H9 (cell line): ENCODE data around the gene GRID1. TPM values are rescaled to one million over a fixed set of nuclear protein-coding genes. Genes with fewer than 3 reads are reported as not detected.

ENCODE experiments used
- DNase-seq: peaks from one replicate; pipeline ENCODE4 v3.0.0-alpha.2; 2017
- H2AFZ ChIP-seq: one replicate; pipeline ENCODE4 v1.6.1; 2013; ENCODE audit warnings: mild to moderate bottlenecking, low read length, control low read depth, moderate library complexity
- H2AK5ac ChIP-seq: 2 replicates; pipeline ENCODE4 v1.6.1; 2013; ENCODE audit warnings: low read length, control low read depth, mixed read lengths; ENCODE audit not compliant: insufficient read length
- H2BK120ac ChIP-seq: one replicate; pipeline ENCODE4 v1.6.1; 2013; ENCODE audit warnings: low read depth, mild to moderate bottlenecking, low read length, control low read depth, inconsistent platforms; ENCODE audit not compliant: poor library complexity, severe bottlenecking
- H2BK12ac ChIP-seq: 2 replicates; pipeline ENCODE4 v1.6.1; 2013; ENCODE audit warnings: low read length, control low read depth, mixed read lengths, low read depth; ENCODE audit not compliant: insufficient read length
- H2BK15ac ChIP-seq: 2 replicates; pipeline ENCODE4 v1.6.1; 2013; ENCODE audit warnings: low read depth, low read length, control low read depth
- H2BK20ac ChIP-seq: one replicate; pipeline ENCODE4 v1.6.1; 2013; ENCODE audit warnings: low read depth, mild to moderate bottlenecking, low read length, control low read depth, inconsistent platforms; ENCODE audit not compliant: poor library complexity, severe bottlenecking
- H2BK5ac ChIP-seq: 2 replicates; pipeline ENCODE4 v1.6.1; 2013; ENCODE audit warnings: low read length, control low read depth, mixed read lengths; ENCODE audit not compliant: insufficient read length
- H3K14ac ChIP-seq: 2 replicates; pipeline ENCODE4 v1.6.1; 2013; ENCODE audit warnings: low read length, control low read depth; ENCODE audit not compliant: insufficient read depth
- H3K18ac ChIP-seq: 2 replicates; pipeline ENCODE4 v1.6.1; 2013; ENCODE audit warnings: low read depth, mild to moderate bottlenecking, mixed read lengths, low read length, control low read depth; ENCODE audit not compliant: insufficient read length
- H3K23ac ChIP-seq: 2 replicates; pipeline ENCODE4 v1.6.1; 2013; ENCODE audit warnings: low read length, control low read depth, mixed read lengths, low read depth; ENCODE audit not compliant: insufficient read length
- H3K23me2 ChIP-seq: 2 replicates; pipeline ENCODE4 v1.6.1; 2013; ENCODE audit warnings: low read depth, mild to moderate bottlenecking, mixed read lengths, low read length, control low read depth; ENCODE audit not compliant: insufficient read length, poor library complexity, severe bottlenecking
- H3K27ac ChIP-seq: 2 replicates; pipeline ENCODE4 v1.5.1; 2013; ENCODE audit warnings: low read length, control low read depth, mixed read lengths, low read depth; ENCODE audit not compliant: insufficient read length
- H3K27me3 ChIP-seq: 2 replicates; pipeline ENCODE4 v1.6.1; 2013; ENCODE audit warnings: low read length, control low read depth, inconsistent platforms; ENCODE audit not compliant: insufficient read depth
- H3K4ac ChIP-seq: 2 replicates; pipeline ENCODE4 v1.6.1; 2013; ENCODE audit warnings: low read depth, mild to moderate bottlenecking, control low read depth, inconsistent platforms, low read length, moderate library complexity
- H3K4me1 ChIP-seq: 2 replicates; pipeline ENCODE4 v1.6.1; 2013; ENCODE audit warnings: low read length, control low read depth, inconsistent platforms; ENCODE audit not compliant: insufficient read depth
- H3K4me2 ChIP-seq: 2 replicates; pipeline ENCODE4 v1.6.1; 2013; ENCODE audit warnings: low read length, control low read depth, mixed read lengths; ENCODE audit not compliant: insufficient read length, insufficient read depth
- H3K56ac ChIP-seq: 2 replicates; pipeline ENCODE4 v1.6.1; 2013; ENCODE audit warnings: low read depth, mild to moderate bottlenecking, mixed read lengths, low read length, control low read depth; ENCODE audit not compliant: insufficient read length
- H3K79me1 ChIP-seq: 2 replicates; pipeline ENCODE4 v1.6.1; 2013; ENCODE audit warnings: low read depth, mild to moderate bottlenecking, moderate library complexity, low read length, control low read depth, inconsistent platforms; ENCODE audit not compliant: insufficient read depth, poor library complexity, severe bottlenecking
- H3K79me2 ChIP-seq: 2 replicates; pipeline ENCODE4 v1.6.1; 2013; ENCODE audit warnings: low read length, control low read depth, inconsistent platforms; ENCODE audit not compliant: insufficient read depth
- H3K9ac ChIP-seq: 2 replicates; pipeline ENCODE4 v1.6.1; 2013; ENCODE audit warnings: low read length, control low read depth, mixed read lengths; ENCODE audit not compliant: insufficient read length; ENCODE audit errors: extremely low read depth
- H3K9me3 ChIP-seq: one replicate; pipeline ENCODE4 v1.6.1; 2013; ENCODE audit warnings: low read depth, low read length, inconsistent platforms; ENCODE audit not compliant: control insufficient read depth
- H3T11ph ChIP-seq: one replicate; pipeline ENCODE4 v1.6.1; 2013; ENCODE audit warnings: mild to moderate bottlenecking, low read length, control low read depth, inconsistent platforms
- H4K20me1 ChIP-seq: one replicate; pipeline ENCODE4 v1.6.1; 2013; ENCODE audit not compliant: control insufficient read depth, insufficient read length, insufficient read depth
- H4K5ac ChIP-seq: 2 replicates; pipeline ENCODE4 v1.6.1; 2013; ENCODE audit warnings: low read depth, mild to moderate bottlenecking, mixed read lengths, low read length, control low read depth; ENCODE audit not compliant: insufficient read length
- H4K8ac ChIP-seq: replicated peaks from 2 replicates; pipeline ENCODE4 v1.6.1; 2013; ENCODE audit warnings: low read length, control low read depth, mixed read lengths, low read depth; ENCODE audit not compliant: insufficient read length
- H4K91ac ChIP-seq: 2 replicates; pipeline ENCODE4 v1.6.1; 2013; ENCODE audit warnings: low read depth, mild to moderate bottlenecking, moderate library complexity, mixed read lengths, low read length, control low read depth; ENCODE audit not compliant: insufficient read length
- H3K27ac Mint-ChIP-seq, 3 experiments: 2 replicates in 2 of 3; 3 replicates in 1 of 3; pipeline ENCODE4 v1.8.0; 2020 to 2021; ENCODE audit warnings: mixed read lengths in 3 of 3, mild to moderate bottlenecking in 1 of 3, moderate library complexity in 1 of 3
- H3K27me3 Mint-ChIP-seq: 2 replicates; pipeline ENCODE4 v1.8.0; 2021; ENCODE audit warnings: low read depth, mild to moderate bottlenecking, moderate library complexity, mixed read lengths
- H3K36me3 Mint-ChIP-seq, 3 experiments: 2 replicates in 2 of 3; 3 replicates in 1 of 3; pipeline ENCODE4 v1.8.0; 2020 to 2021; ENCODE audit warnings: low read depth in 3 of 3, mixed read lengths in 3 of 3; ENCODE audit not compliant: insufficient read depth in 1 of 3
- H3K4me1 Mint-ChIP-seq, 2 experiments: 2 replicates each; pipeline ENCODE4 v1.8.0; 2020; ENCODE audit warnings: mixed read lengths in 2 of 2
- H3K4me3 Mint-ChIP-seq, 2 experiments: 2 replicates in 1 of 2; 3 replicates in 1 of 2; pipeline ENCODE4 v1.8.0; 2020 to 2021; ENCODE audit warnings: mild to moderate bottlenecking in 2 of 2, mixed read lengths in 2 of 2, moderate library complexity in 1 of 2
- H3K9me3 Mint-ChIP-seq, 2 experiments: 2 replicates in 1 of 2; 3 replicates in 1 of 2; pipeline ENCODE4 v1.8.0; 2020; ENCODE audit warnings: mild to moderate bottlenecking in 2 of 2, mixed read lengths in 2 of 2, moderate library complexity in 1 of 2
- WGBS: extraction: QIAGEN DNeasy Blood & Tissue Kit; methylation state at CpG from one replicate; pipeline ENCODE4 v1.1.7; 2013; ENCODE audit warnings: missing lambda C conversion rate, low lambda C conversion rate, mixed read lengths; ENCODE audit not compliant: insufficient read length; ENCODE audit errors: extremely low coverage; 5-methylcytosine and 5-hydroxymethylcytosine counted together
- total RNA-seq: library from RNA; stranded (reverse); gene quantifications from 2 replicates; pipeline ENCODE4 v1.2.1, GENCODE V29; 2021
- TF ChIP-seq, protein P1 (sequence below): fragments of 200-600 bp; sonication (generic); conservative IDR thresholded peaks from 3 replicates; pipeline ENCODE4 v1.8.0; 2021; ENCODE audit warnings: antibody characterized with exemption, mild to moderate bottlenecking

The GRID1 gene
- total RNA-seq, 1 experiment from 2014 or later, result 0.35 TPM

DNA sequence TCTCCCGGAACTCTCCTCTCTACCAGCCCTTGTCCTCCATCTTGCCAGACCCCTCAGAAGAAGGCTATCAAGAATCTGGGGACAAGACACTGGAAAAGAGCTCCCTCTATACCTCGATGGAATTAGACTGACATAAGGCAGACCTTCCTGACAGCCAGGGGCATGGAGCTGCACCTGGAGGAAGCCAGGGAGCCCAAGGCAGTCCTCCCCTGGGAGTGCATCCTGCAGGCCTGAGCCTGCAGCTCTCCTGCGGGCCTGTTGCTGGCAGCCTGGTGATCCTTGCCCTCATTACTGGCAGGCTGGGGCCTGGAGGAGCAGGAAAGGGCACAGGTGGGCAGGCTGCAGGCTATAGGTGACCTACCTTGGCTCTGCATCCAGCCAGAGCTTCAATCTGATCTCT is 323.4 kb downstream of the GRID1 start:
- Histone ChIP-seq H3K18ac (no peak overlapping the region), H3K23me2 (no peaks in the 10 kb centered on the region), H3K79me1 (no peaks in the 10 kb centered on the region), H4K20me1 (no peaks in the 10 kb centered on the region), H2BK120ac (no peak overlapping the region), H2BK15ac (no peak overlapping the region), H3K4ac (no peak overlapping the region), H2BK20ac (no peak overlapping the region), H4K91ac (no peak overlapping the region), H3K79me2 (no peaks in the 10 kb centered on the region), H3K9ac (no peak overlapping the region), H3T11ph (no peak overlapping the region), H2AK5ac (no peak overlapping the region), H2BK5ac (no peak overlapping the region), H3K23ac (no peak overlapping the region), H3K27me3 (no peaks in the 10 kb centered on the region), H4K5ac (no peak overlapping the region), H3K14ac (no peak overlapping the region; the same call in 1 of the 2 replicates), H3K9me3 (no peaks in the 10 kb centered on the region), H3K27ac (no peak overlapping the region), H3K4me2 (no peak overlapping the region), H2AFZ (no peak overlapping the region), H3K56ac (no peak overlapping the region), H4K8ac (no peak overlapping the region), H3K4me1 (no peaks in the 10 kb centered on the region), H2BK12ac (no peak overlapping the region)
- Mint-ChIP-seq H3K27ac (no peak overlapping the region), H3K36me3 (no peaks in the 10 kb centered on the region), H3K9me3 (no peaks in the 10 kb centered on the region), H3K4me1 (peaks cover 0 to 4% of the 10 kb centered on the region in 2 experiments; a peak in 2 of 4 replicates), H3K27me3 (no peaks in the 10 kb centered on the region), H3K4me3 (no peak overlapping the region)
- no CpG with 5 or more reads among the region's 3 CpGs for WGBS
- no peak for DNase-seq
- TF ChIP-seq, protein P1, sequence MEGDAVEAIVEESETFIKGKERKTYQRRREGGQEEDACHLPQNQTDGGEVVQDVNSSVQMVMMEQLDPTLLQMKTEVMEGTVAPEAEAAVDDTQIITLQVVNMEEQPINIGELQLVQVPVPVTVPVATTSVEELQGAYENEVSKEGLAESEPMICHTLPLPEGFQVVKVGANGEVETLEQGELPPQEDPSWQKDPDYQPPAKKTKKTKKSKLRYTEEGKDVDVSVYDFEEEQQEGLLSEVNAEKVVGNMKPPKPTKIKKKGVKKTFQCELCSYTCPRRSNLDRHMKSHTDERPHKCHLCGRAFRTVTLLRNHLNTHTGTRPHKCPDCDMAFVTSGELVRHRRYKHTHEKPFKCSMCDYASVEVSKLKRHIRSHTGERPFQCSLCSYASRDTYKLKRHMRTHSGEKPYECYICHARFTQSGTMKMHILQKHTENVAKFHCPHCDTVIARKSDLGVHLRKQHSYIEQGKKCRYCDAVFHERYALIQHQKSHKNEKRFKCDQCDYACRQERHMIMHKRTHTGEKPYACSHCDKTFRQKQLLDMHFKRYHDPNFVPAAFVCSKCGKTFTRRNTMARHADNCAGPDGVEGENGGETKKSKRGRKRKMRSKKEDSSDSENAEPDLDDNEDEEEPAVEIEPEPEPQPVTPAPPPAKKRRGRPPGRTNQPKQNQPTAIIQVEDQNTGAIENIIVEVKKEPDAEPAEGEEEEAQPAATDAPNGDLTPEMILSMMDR, result no peak
